ENCODE results near the gene TRIM9.

The TRIM9 gene

DNA sequence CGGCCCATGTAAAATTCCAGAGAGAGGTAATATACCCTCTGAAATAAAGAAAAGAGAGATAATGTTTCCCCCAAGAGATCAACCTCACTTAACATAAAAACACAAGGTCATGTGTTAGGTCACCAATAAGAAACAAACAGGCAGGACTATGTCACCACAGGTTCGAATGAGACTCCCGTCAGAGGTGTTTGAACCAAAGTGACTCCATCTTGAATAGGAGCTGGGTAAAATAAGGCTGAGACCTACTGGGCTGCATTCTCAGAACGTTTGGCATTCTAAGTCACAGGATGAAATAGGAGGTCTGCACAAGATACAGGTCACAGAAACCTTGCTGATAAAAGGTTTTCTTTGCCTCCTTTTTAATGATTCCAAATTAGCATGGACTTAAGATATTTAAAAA is 157.1 kb downstream of the TRIM9 start:
- POLR2A ChIA-PET, result no interaction called here
- H3K4me3 ChIP-seq (ENCODE audit: low read depth, low read length), result no peak overlapping the region
- TF ChIP-seq, protein P1, sequence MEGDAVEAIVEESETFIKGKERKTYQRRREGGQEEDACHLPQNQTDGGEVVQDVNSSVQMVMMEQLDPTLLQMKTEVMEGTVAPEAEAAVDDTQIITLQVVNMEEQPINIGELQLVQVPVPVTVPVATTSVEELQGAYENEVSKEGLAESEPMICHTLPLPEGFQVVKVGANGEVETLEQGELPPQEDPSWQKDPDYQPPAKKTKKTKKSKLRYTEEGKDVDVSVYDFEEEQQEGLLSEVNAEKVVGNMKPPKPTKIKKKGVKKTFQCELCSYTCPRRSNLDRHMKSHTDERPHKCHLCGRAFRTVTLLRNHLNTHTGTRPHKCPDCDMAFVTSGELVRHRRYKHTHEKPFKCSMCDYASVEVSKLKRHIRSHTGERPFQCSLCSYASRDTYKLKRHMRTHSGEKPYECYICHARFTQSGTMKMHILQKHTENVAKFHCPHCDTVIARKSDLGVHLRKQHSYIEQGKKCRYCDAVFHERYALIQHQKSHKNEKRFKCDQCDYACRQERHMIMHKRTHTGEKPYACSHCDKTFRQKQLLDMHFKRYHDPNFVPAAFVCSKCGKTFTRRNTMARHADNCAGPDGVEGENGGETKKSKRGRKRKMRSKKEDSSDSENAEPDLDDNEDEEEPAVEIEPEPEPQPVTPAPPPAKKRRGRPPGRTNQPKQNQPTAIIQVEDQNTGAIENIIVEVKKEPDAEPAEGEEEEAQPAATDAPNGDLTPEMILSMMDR (IDR thresholded peaks at IDR 0.05; ENCODE audit: insufficient read depth, low read length, missing control alignments), result no peak
- DNase-seq (ENCODE audit: low read depth, low spot score), result no peak
- CTCF ChIA-PET, result no interaction called here

DNA sequence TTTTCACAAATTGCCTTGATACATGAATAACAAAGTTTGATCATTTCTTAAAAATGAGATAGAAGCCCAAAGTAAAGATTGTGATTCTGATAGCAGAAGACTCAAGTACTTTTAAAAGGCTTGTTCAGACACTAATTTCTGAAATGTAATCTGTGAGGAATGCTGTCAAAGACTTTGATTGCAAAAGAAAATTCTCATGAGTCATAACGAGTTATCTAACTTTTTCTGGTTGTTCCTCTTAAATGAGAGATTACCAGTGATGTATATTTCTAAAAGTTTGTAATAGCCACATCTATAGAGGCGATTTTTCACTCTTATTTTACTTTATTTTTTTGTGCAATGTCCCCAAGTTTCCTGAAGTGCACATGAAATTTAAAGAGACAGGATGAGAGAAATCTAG is 157.6 kb downstream of the TRIM9 start:
- TF ChIP-seq, protein P1 (IDR thresholded peaks at IDR 0.05; ENCODE audit: insufficient read depth, low read length, missing control alignments), result no peak
- peak; percentile 46 for DNase-seq (ENCODE audit: low read depth, low spot score)
- POLR2A ChIA-PET, result interaction anchor here (0.7 to 0.9 kb wide), 2 partner anchors 9 to 369 kb away, joined by 3 read pairs; no protein-coding TSS in a partner anchor
- H3K4me3 ChIP-seq (ENCODE audit: low read depth, low read length), result no peak overlapping the region
- CTCF ChIA-PET, result interaction anchor here (1.3 to 1.9 kb wide), 2 partner anchors 12 to 282 kb away, joined by 4 to 6 read pairs; no protein-coding TSS in a partner anchor

DNA sequence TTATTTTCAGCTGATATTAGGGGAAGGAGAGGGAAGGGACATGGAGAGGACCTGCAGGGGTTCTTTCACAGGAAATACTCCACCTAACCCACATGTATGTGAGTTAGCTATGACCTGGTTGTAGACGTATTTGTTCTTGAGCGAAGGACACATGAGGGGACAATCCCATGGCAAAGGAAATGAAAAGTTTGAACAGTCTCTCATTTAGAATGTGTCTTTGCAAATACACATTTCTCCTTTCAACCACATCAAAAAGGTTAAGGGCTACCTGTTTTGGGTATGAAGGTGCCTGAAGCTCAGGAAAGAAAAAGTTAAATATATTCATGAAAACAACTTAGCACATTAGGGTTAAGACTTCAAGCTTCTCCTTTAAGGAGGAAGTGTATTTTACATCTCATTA is 158.0 kb downstream of the TRIM9 start:
- ChIA-PET POLR2A (interaction anchor here (0.7 to 0.9 kb wide), 2 partner anchors 9 to 369 kb away, joined by 3 read pairs; no protein-coding TSS in a partner anchor), CTCF (interaction anchor here (1.3 to 1.9 kb wide), 2 partner anchors 11 to 282 kb away, joined by 4 to 6 read pairs; no protein-coding TSS in a partner anchor)
- no peak overlapping the region for H3K4me3 ChIP-seq (ENCODE audit: low read depth, low read length)
- TF ChIP-seq, protein P1 (IDR thresholded peaks at IDR 0.05; ENCODE audit: insufficient read depth, low read length, missing control alignments), result no peak
- DNase-seq (ENCODE audit: low read depth, low spot score), result no peak

DNA sequence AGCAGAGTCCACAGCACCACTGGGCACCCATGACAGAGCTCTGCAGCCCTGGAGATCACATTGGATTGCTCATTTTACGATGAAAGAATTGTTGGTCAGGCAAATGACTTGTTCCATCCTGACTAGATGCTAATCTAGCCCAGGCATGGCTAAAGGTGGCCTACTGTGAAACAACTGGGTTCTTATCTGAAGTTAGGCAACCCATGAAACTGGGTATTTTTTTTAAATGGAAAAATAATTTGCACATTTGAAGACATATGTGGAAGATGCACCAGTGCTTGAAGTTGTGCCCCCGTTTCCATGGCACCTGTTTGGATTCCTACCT is 158.9 kb downstream of the TRIM9 start:
- TF ChIP-seq, protein P1 (IDR thresholded peaks at IDR 0.05; ENCODE audit: insufficient read depth, low read length, missing control alignments), result no peak
- no peak overlapping the region for H3K4me3 ChIP-seq (ENCODE audit: low read depth, low read length)
- no peak for DNase-seq (ENCODE audit: low read depth, low spot score)
- CTCF ChIA-PET, result interaction anchor here (1.2 to 1.9 kb wide), 3 partner anchors 11 to 23 kb away, joined by 4 to 6 read pairs (median 5); no protein-coding TSS in a partner anchor
- POLR2A ChIA-PET, result interaction anchor here (0.8 kb wide), 1 partner anchor 8 kb away, joined by 3 read pairs; the partner anchor contains the start of gene PYGL

DNA sequence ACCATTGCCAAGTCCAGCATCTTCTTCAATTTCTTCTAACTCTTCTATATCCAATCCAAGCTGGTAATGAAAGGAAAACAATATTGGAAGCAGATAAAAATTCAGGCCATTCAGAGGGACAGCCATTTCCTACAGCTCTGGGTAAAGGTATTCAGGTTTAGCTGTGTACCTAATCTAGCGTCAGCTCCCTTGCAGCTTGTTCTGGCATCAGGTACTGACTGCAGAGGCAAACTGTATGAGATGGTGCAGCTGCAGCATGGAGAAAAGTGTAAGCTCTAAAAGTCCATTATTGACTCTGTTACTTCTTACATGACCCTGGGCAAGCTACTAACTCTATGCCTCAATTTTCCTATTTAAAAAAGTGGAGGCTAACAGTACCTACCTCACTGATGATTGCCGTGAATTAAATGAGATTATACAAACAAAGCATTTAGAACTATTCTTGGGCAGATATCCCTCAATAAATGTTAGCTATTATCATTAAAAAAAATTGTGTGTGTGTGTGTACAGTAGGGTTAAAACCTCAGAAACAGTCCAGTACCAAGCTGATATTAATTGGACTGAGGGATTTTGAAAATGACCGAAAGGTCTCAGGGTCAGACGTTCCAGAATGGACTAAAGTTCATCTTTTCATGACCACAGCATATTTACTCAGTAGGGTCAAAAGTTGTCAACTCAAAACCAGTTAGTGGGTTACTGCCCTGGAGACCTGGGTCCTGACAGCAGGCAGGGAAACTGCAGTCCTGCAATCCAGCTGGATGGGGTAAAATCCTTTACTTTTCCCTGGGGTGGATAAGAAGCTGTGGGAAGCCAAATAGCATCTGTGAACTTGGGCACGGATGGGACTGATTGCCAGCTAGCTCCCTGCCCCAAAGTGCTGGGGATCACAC is 159.5 kb downstream of the TRIM9 start:
- H3K4me3 ChIP-seq (ENCODE audit: low read depth, low read length), result no peak overlapping the region
- no peak for DNase-seq (ENCODE audit: low read depth, low spot score)
- TF ChIP-seq, protein P1 (IDR thresholded peaks at IDR 0.05; ENCODE audit: insufficient read depth, low read length, missing control alignments), result no peak
- CTCF ChIA-PET, result interaction anchor here (1.2 to 1.9 kb wide), 3 partner anchors 10 to 23 kb away, joined by 4 to 6 read pairs (median 5); no protein-coding TSS in a partner anchor
- POLR2A ChIA-PET, result interaction anchor here (0.8 kb wide), 2 partner anchors 8 to 9 kb away, joined by 3 read pairs; partner anchors contain the start of gene PYGL

Data from AG04449 (cell line).